ENCODE measurements around the gene ROBO2. TPM values are rescaled to one million over a fixed set of nuclear protein-coding genes. Genes with fewer than 3 reads are reported as not detected.

The ROBO2 gene
- total RNA-seq, 1 donor from 2014 or later: 330 TPM

- TF ChIP-seq, protein P1, sequence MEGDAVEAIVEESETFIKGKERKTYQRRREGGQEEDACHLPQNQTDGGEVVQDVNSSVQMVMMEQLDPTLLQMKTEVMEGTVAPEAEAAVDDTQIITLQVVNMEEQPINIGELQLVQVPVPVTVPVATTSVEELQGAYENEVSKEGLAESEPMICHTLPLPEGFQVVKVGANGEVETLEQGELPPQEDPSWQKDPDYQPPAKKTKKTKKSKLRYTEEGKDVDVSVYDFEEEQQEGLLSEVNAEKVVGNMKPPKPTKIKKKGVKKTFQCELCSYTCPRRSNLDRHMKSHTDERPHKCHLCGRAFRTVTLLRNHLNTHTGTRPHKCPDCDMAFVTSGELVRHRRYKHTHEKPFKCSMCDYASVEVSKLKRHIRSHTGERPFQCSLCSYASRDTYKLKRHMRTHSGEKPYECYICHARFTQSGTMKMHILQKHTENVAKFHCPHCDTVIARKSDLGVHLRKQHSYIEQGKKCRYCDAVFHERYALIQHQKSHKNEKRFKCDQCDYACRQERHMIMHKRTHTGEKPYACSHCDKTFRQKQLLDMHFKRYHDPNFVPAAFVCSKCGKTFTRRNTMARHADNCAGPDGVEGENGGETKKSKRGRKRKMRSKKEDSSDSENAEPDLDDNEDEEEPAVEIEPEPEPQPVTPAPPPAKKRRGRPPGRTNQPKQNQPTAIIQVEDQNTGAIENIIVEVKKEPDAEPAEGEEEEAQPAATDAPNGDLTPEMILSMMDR (IDR thresholded peaks at IDR 0.05; ENCODE audit: partially characterized antibody, unreplicated experiment): no peak
- peaks cover 3% of the 10 kb centered on the region for H3K4me1 Mint-ChIP-seq (ENCODE audit: low read depth, unreplicated experiment)
- H3K36me3 Mint-ChIP-seq (ENCODE audit: unreplicated experiment): no peaks in the 10 kb centered on the region
- H3K27ac Mint-ChIP-seq (ENCODE audit: unreplicated experiment): peak overlapping the region; percentile 4
- DNase-seq: no peak
- no peaks in the 10 kb centered on the region for H3K9me3 Mint-ChIP-seq (ENCODE audit: unreplicated experiment)
- peaks cover 2% of the 10 kb centered on the region for H3K27me3 Mint-ChIP-seq (ENCODE audit: unreplicated experiment)
- no peak overlapping the region for H3K4me3 Mint-ChIP-seq (ENCODE audit: unreplicated experiment)
Measured at GRCh38 chr3:77648664-77649063, 608.8 kb downstream of the ROBO2 start.

- no peak for DNase-seq
- Mint-ChIP-seq H3K27me3 (ENCODE audit: unreplicated experiment) (peaks cover 2% of the 10 kb centered on the region), H3K27ac (ENCODE audit: unreplicated experiment) (no peak overlapping the region), H3K9me3 (ENCODE audit: unreplicated experiment) (no peaks in the 10 kb centered on the region), H3K36me3 (ENCODE audit: unreplicated experiment) (no peaks in the 10 kb centered on the region), H3K4me3 (ENCODE audit: unreplicated experiment) (no peak overlapping the region), H3K4me1 (ENCODE audit: low read depth, unreplicated experiment) (peaks cover 3% of the 10 kb centered on the region)
- TF ChIP-seq, protein P1 (IDR thresholded peaks at IDR 0.05; ENCODE audit: partially characterized antibody, unreplicated experiment): no peak
Measured at GRCh38 chr3:77652624-77653023, 612.7 kb downstream of the ROBO2 start.

DNA sequence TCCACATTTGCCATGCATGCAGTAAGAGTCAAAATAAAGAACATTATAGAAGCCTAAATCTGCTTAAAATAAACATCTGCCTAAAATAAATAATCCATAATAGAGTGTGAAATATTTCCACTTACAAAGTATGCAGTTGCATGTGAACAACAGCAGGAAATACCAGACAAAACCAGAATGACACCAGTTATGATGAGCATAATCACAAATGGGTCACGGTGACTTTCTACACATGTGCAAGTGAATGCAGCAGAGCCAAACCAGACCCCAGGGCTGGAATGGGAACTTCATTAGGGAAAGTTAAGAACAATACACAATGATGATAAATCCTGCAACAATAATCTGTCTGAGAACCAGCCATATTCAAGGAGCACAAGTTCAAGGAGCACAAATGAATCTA is 615.5 kb downstream of the ROBO2 start:
- no peak for DNase-seq
- TF ChIP-seq, protein P1 (IDR thresholded peaks at IDR 0.05; ENCODE audit: partially characterized antibody, unreplicated experiment): no peak
- Mint-ChIP-seq H3K4me1 (ENCODE audit: low read depth, unreplicated experiment) (peaks cover 3% of the 10 kb centered on the region), H3K27me3 (ENCODE audit: unreplicated experiment) (peaks cover 2% of the 10 kb centered on the region), H3K27ac (ENCODE audit: unreplicated experiment) (no peak overlapping the region), H3K4me3 (ENCODE audit: unreplicated experiment) (no peak overlapping the region), H3K9me3 (ENCODE audit: unreplicated experiment) (no peaks in the 10 kb centered on the region), H3K36me3 (ENCODE audit: unreplicated experiment) (peaks cover 9% of the 10 kb centered on the region)

DNA sequence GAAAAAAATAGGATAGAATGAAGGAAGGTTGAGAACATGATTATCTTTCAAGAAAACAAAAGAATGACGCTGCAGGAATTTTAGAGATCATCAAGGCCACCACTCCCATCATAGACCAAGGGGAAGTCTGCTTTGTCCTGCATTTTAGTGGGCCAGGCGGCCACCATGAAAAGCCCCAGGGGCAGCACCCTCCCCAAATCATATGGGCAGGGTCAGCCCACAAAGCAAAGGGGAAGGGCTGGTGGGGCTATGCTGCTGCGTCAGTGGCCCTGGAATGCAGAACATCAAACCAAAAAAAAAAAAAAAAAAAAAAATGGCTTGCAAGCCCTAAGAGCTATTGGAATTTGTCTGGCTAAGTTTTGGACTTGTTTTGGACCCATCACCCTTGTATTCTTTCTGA is 620.8 kb downstream of the ROBO2 start:
- peaks cover 3% of the 10 kb centered on the region for H3K4me1 Mint-ChIP-seq (ENCODE audit: low read depth, unreplicated experiment)
- no peak overlapping the region for H3K27ac Mint-ChIP-seq (ENCODE audit: unreplicated experiment)
- H3K9me3 Mint-ChIP-seq (ENCODE audit: unreplicated experiment): peaks cover 5% of the 10 kb centered on the region
- H3K36me3 Mint-ChIP-seq (ENCODE audit: unreplicated experiment): peaks cover 25% of the 10 kb centered on the region
- H3K4me3 Mint-ChIP-seq (ENCODE audit: unreplicated experiment): no peak overlapping the region
- TF ChIP-seq, protein P1 (IDR thresholded peaks at IDR 0.05; ENCODE audit: partially characterized antibody, unreplicated experiment): no peak
- H3K27me3 Mint-ChIP-seq (ENCODE audit: unreplicated experiment): peaks cover 3% of the 10 kb centered on the region
- DNase-seq: no peak

GRCh38 chr3:77667901-77668300 is 628.0 kb downstream of the ROBO2 start:
- no peak overlapping the region for H3K4me3 Mint-ChIP-seq (ENCODE audit: unreplicated experiment)
- TF ChIP-seq, protein P1 (IDR thresholded peaks at IDR 0.05; ENCODE audit: partially characterized antibody, unreplicated experiment): no peak

More at GRCh38 chr3:77667901-77668300, 628.0 kb downstream of the ROBO2 start:
- H3K27ac Mint-ChIP-seq (ENCODE audit: unreplicated experiment): no peak overlapping the region
- H3K4me1 Mint-ChIP-seq (ENCODE audit: low read depth, unreplicated experiment): no peaks in the 10 kb centered on the region
- peaks cover 5% of the 10 kb centered on the region for H3K9me3 Mint-ChIP-seq (ENCODE audit: unreplicated experiment)
- H3K27me3 Mint-ChIP-seq (ENCODE audit: unreplicated experiment): peaks cover 3% of the 10 kb centered on the region
- no peak for DNase-seq
- H3K36me3 Mint-ChIP-seq (ENCODE audit: unreplicated experiment): peaks cover 8% of the 10 kb centered on the region
